GM18505 (cell line): ENCODE data around the gene UVRAG.

Source experiments
- ATAC-seq: cut with Tn5 transposase; IDR thresholded peaks from one replicate; pipeline ENCODE4 v1.9.1; 2021; ENCODE audit not compliant: unreplicated experiment
- POLR2A ChIP-seq: IDR thresholded peaks from 4 replicates; pipeline ENCODE4 v1.6.1; 2011; ENCODE audit warnings: borderline replicate concordance; ENCODE audit not compliant: insufficient read depth, insufficient read length; ENCODE audit errors: extremely low read depth

Gene UVRAG

GRCh38 chr11:75814677-75815344 is at the start of gene UVRAG:
Gene UVRAG (plus strand): TSS chr11:75815210. CDS start chr11:75815408, 198 bp downstream.
- peak; percentile 89 for TF ChIP-seq POLR2A
- peak; percentile 71 for ATAC-seq

DNA sequence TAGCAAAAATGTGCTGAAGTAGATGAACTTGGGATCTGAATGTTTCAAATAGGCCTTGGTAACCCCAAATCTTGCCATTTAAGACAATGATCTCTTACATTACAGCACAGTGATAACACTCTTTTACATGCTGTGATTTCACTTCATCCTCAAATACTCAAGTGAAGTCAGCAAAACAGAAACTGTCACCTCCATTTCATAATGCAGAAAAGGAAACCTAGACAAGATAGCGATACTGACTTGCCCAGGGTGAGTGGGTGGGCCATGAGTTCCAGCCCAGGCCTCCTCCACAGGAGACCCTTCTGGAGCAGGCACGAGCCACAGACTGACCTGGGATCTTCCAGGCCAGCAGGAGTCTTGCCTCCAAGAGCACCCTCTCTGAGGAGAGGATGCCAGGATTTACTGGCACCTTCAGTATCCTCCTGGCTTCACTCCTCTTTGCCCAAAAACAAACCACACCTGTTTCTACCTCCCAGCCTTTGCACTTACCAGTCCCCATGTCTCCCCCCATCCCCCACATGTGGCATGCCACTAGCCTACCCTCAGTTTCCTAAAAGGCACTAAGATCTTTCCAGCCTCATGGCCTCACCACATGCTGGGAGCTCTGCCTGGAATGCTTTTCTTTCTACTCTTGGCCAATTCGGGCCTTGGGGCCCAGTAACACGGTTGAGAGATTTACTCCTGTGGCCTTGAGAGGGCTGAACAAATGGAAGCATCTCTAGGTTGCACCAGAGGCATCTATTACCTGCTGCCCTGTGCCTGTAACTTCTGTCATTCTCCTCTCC is 48.4 kb upstream of the UVRAG start:
- no peak for TF ChIP-seq POLR2A
- no peak for ATAC-seq

- no peak for ATAC-seq
- no peak for TF ChIP-seq POLR2A
Observed at GRCh38 chr11:75767228-75767572, 47.8 kb upstream of the UVRAG start.

GRCh38 chr11:75767793-75768111 is 47.3 kb upstream of the UVRAG start:
- TF ChIP-seq POLR2A, result no peak
- ATAC-seq, result no peak

DNA sequence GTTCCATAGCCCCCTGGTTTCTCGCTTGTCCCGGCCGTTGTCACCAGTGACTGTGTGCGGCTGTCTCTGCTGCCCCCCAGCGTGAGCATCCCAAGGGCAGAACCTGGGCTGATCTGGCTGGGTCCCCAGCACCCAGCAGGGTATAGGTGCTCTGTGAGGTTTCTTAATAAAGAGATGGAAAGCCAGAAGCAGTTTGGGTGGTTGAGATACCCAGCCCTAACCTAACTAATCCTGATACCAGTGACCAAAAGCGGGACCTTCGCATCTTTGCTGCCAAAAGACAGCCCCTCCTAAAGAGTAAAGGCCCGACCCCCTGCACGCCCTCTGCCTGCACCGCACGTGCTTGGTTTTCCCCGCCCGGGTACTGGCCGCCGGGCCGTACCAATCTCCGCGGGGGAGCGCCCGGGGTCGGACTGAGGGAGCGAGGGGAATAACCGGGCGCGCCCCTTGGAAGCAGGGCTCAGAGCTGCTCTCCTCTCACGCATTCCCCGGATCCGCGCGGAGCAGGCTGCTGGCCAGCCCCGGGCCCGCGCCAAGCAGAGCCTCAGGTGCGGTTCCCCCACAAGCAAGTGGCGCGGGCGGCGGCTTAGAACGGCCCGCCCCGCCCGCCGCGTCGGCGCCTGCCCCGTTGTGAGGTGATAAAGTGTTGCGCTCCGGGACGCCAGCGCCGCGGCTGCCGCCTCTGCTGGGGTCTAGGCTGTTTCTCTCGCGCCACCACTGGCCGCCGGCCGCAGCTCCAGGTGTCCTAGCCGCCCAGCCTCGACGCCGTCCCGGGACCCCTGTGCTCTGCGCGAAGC is 46.7 kb upstream of the UVRAG start, which contains the start of gene DGAT2:
TSS of gene DGAT2 (plus strand) at position 667 of the 797 bp plus-strand sequence. CDS start 214 bp downstream, outside the sequence.
- ATAC-seq, result peak; percentile 63
- TF ChIP-seq POLR2A, result peak; percentile 84

DNA sequence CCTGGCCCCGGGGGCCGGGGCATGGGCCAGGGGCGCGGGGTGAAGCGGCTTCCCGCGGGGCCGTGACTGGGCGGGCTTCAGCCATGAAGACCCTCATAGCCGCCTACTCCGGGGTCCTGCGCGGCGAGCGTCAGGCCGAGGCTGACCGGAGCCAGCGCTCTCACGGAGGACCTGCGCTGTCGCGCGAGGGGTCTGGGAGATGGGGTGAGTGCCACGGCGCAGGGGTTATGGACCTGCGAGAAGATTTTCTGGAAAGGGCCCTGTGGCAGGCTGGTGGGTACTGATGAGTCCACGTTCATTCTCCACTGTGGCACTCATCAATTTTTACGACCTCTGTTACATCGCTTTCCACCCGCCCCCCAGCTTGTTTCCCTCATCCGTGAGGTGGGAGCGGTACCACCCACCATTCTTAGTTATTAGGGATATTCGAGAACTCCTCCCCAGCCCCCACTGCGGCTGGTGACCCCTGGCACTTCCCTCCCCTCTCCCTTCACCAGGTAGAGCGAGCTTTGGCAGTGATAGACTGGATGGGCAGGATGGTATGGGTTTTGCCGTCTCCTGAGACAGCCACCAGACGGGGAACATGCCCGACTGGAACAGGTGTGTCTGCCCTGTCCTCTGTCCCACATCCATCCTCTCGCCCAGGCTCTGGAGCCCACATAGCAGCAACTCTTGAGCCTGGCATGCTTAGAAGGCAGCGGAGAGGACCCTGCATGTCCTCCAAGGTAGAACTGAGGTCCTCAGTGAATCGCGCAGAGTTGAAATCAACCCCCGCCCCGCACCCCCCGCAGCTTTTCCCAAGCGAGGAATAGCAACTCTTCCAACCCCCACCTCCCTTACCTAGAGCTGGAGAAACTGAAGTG is 45.9 kb upstream of the UVRAG start:
- ATAC-seq, result no peak
- no peak for TF ChIP-seq POLR2A

DNA sequence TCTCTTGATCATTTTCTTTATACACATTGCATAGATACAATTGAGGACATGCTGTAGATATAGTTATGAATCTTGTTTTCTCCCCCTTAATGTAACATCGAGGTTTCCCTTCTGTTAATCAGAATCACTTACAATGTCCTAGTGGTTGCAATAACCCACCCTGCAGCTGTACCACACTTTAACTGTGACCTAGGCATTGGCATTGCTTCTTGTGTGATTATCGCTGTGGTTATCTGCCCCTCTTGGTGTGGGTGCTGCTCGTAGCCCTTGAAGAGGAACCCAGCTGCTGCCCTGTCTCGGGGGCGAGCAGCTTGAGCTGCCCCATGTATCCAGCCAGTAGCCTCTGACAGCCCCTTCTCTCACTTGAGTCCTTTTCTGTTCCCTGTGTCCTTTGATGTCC is 44.9 kb upstream of the UVRAG start:
- TF ChIP-seq POLR2A, result no peak
- ATAC-seq, result no peak

GRCh38 chr11:75771646-75772410 is 43.2 kb upstream of the UVRAG start:
- no peak for TF ChIP-seq POLR2A
- ATAC-seq, result no peak

- TF ChIP-seq POLR2A, result no peak
- ATAC-seq, result peak; percentile 67
Observed at GRCh38 chr11:75773595-75774353, 41.2 kb upstream of the UVRAG start.

- no peak for TF ChIP-seq POLR2A
- no peak for ATAC-seq
Observed at GRCh38 chr11:75775056-75775455, 40.0 kb upstream of the UVRAG start.

- TF ChIP-seq POLR2A, result no peak
- ATAC-seq, result no peak
Observed at GRCh38 chr11:75776546-75776945, 38.5 kb upstream of the UVRAG start.
